GM10847 (cell line): ENCODE results near the gene NAMPT.

Experiments used
- POLR2A ChIP-seq: IDR thresholded peaks from 2 replicates; pipeline ENCODE4 v1.6.1; 2011; ENCODE audit not compliant: insufficient read length; ENCODE audit errors: extremely low read depth

Gene NAMPT

GRCh38 chr7:106282852-106283251, 1.9 kb downstream of the NAMPT start:
- TF ChIP-seq POLR2A = no peak

GRCh38 chr7:106282390-106282789, 2.4 kb downstream of the NAMPT start:
- no peak for TF ChIP-seq POLR2A

- TF ChIP-seq POLR2A = no peak
Observed at GRCh38 chr7:106281585-106282318, 3.0 kb downstream of the NAMPT start.

- TF ChIP-seq POLR2A = no peak
Observed at GRCh38 chr7:106281127-106281526, 3.7 kb downstream of the NAMPT start.

GRCh38 chr7:106279425-106280197, 5.2 kb downstream of the NAMPT start:
- no peak for TF ChIP-seq POLR2A

GRCh38 chr7:106278695-106279094, 6.1 kb downstream of the NAMPT start:
- TF ChIP-seq POLR2A = no peak

- no peak for TF ChIP-seq POLR2A
Observed at GRCh38 chr7:106277976-106278375, 6.8 kb downstream of the NAMPT start.

- TF ChIP-seq POLR2A = no peak
Observed at GRCh38 chr7:106276513-106276912, 8.3 kb downstream of the NAMPT start.

- no peak for TF ChIP-seq POLR2A
Observed at GRCh38 chr7:106273009-106273668, 11.6 kb downstream of the NAMPT start.

- no peak for TF ChIP-seq POLR2A
Observed at GRCh38 chr7:106270122-106270977, 14.4 kb downstream of the NAMPT start.

- no peak for TF ChIP-seq POLR2A
Observed at GRCh38 chr7:106269254-106269961, 15.4 kb downstream of the NAMPT start.

GRCh38 chr7:106265133-106265532, 19.6 kb downstream of the NAMPT start:
- no peak for TF ChIP-seq POLR2A

GRCh38 chr7:106262221-106262881, 22.4 kb downstream of the NAMPT start:
- no peak for TF ChIP-seq POLR2A

- no peak for TF ChIP-seq POLR2A
Observed at GRCh38 chr7:106260136-106260561, 24.6 kb downstream of the NAMPT start.

GRCh38 chr7:106258789-106259188, 26.0 kb downstream of the NAMPT start:
- TF ChIP-seq POLR2A = no peak
